H1 (cell line): ENCODE results near the gene HOXA10. TPM values are rescaled to one million over a fixed set of nuclear protein-coding genes. Genes with fewer than 3 reads are reported as not detected.

ENCODE experiments used
- CTCF ChIA-PET: fragments of 300-600 bp; sonication (Branson Sonifier 250); formaldehyde crosslinking; loops from one replicate; lab custom pipeline; 2021; ENCODE audit not compliant: partially characterized antibody; lab: Charles Lee
- POLR2A ChIA-PET: fragments of 300-600 bp; sonication (Branson Sonifier 250); formaldehyde crosslinking; loops from one replicate; lab custom pipeline; 2021; ENCODE audit warnings: inconsistent platforms; ENCODE audit not compliant: partially characterized antibody; lab: Charles Lee
- DNase-seq, 2 experiments: peaks; one replicate each; pipeline versions ENCODE4 v3.0.0 to v3.0.0-alpha.2; 2010 to 2022; ENCODE audit warnings: low spot score in 2 of 2, low read depth in 1 of 2, mixed read lengths in 1 of 2
- FAIRE-seq: peaks from 2 replicates; lab custom pipeline; 2011; peaks lifted over from hg19 to GRCh38; lab: Jason Lieb, UNC
- H2AFZ ChIP-seq: 2 replicates; pipeline ENCODE4 v1.8.1; 2012; ENCODE audit warnings: low read length, inconsistent platforms
- H2AK5ac ChIP-seq: 2 replicates; pipeline ENCODE4 v1.6.1; 2013; ENCODE audit warnings: low read depth, low read length
- H2BK120ac ChIP-seq: replicated peaks from 2 replicates; pipeline ENCODE3; 2013; ENCODE audit warnings: low read depth, low read length, inconsistent platforms
- H2BK12ac ChIP-seq: 2 replicates; pipeline ENCODE4 v1.6.1; 2013; ENCODE audit warnings: low read depth, low read length
- H2BK15ac ChIP-seq: 2 replicates; pipeline ENCODE4 v1.6.1; 2013; ENCODE audit warnings: low read length
- H2BK20ac ChIP-seq: 2 replicates; pipeline ENCODE4 v1.6.1; 2013; ENCODE audit warnings: low read length
- H2BK5ac ChIP-seq: 2 replicates; pipeline ENCODE4 v1.6.1; 2013; ENCODE audit warnings: low read depth, low read length
- H3K14ac ChIP-seq: 2 replicates; pipeline ENCODE4 v1.6.1; 2013; ENCODE audit warnings: inconsistent platforms; ENCODE audit not compliant: insufficient read length
- H3K18ac ChIP-seq: 2 replicates; pipeline ENCODE4 v1.6.1; 2013; ENCODE audit warnings: low read length; ENCODE audit errors: extremely low read depth
- H3K23ac ChIP-seq: 2 replicates; pipeline ENCODE4 v1.6.1; 2013; ENCODE audit warnings: inconsistent platforms; ENCODE audit not compliant: insufficient read length
- H3K23me2 ChIP-seq: 2 replicates; pipeline ENCODE4 v1.6.1; 2013; ENCODE audit warnings: low read depth, low read length
- H3K27ac ChIP-seq: 2 replicates; pipeline ENCODE4 v1.6.1; 2011; ENCODE audit warnings: low read depth, low read length, inconsistent platforms
- H3K27me3 ChIP-seq, 4 experiments: replicated peaks in 1 of 4; 1 replicate in 1 of 4; 2 replicates in 3 of 4; pipeline versions ENCODE4 v1.6.1 to v1.8.1; 2011 to 2013; ENCODE audit warnings: low read length in 3 of 4, mild to moderate bottlenecking in 3 of 4, inconsistent platforms in 2 of 4, mixed read lengths in 2 of 4, moderate library complexity in 1 of 4; ENCODE audit not compliant: control insufficient read depth in 3 of 4, insufficient read depth in 3 of 4; ENCODE audit errors: extremely low read depth in 1 of 4
- H3K36me3 ChIP-seq, 4 experiments: 2 replicates each; pipeline versions ENCODE4 v1.6.1 to v1.8.1; 2011 to 2013; ENCODE audit warnings: mild to moderate bottlenecking in 4 of 4, low read length in 3 of 4, moderate library complexity in 2 of 4, control low read depth in 1 of 4, inconsistent platforms in 1 of 4; ENCODE audit not compliant: insufficient read depth in 4 of 4, control insufficient read depth in 2 of 4
- H3K4ac ChIP-seq: replicated peaks from 2 replicates; pipeline ENCODE3; 2013; ENCODE audit warnings: low read length, low read depth, mixed read lengths, inconsistent platforms; ENCODE audit not compliant: insufficient read length
- H3K4me1 ChIP-seq, 4 experiments: replicated peaks in 1 of 4; 1 replicate in 1 of 4; 2 replicates in 3 of 4; pipeline versions ENCODE4 v1.6.1 to v1.8.1; 2011 to 2013; ENCODE audit warnings: low read length in 3 of 4, inconsistent platforms in 2 of 4, mixed read lengths in 1 of 4; ENCODE audit not compliant: insufficient read depth in 4 of 4, control insufficient read depth in 3 of 4
- H3K4me2 ChIP-seq, 2 experiments: 2 replicates each; pipeline versions ENCODE4 v1.6.1 to v1.8.1; 2011 to 2013; ENCODE audit warnings: low read depth in 2 of 2, low read length in 2 of 2, control low read depth in 1 of 2, inconsistent platforms in 1 of 2, mild to moderate bottlenecking in 1 of 2; ENCODE audit not compliant: insufficient read depth in 1 of 2
- H3K4me3 ChIP-seq, 4 experiments: fragments of 200-600, 300-600 bp in 1 of 4; sonication (generic), shearing (Covaris generic), sonication (Bioruptor Twin) in 1 of 4; 2 replicates each; pipeline versions ENCODE4 v1.5.1 to v1.8.1; 2011 to 2016; ENCODE audit warnings: low read length in 4 of 4, low read depth in 3 of 4, control low read depth in 2 of 4, inconsistent platforms in 2 of 4, mild to moderate bottlenecking in 2 of 4, mixed read lengths in 1 of 4, moderate library complexity in 1 of 4; ENCODE audit not compliant: insufficient read depth in 2 of 4; ENCODE audit errors: extremely low read depth in 1 of 4
- H3K56ac ChIP-seq: replicated peaks from 2 replicates; pipeline ENCODE3; 2013; ENCODE audit warnings: low read depth, mild to moderate bottlenecking, mixed read lengths, low read length, inconsistent platforms; ENCODE audit not compliant: insufficient read length
- H3K79me1 ChIP-seq: 2 replicates; pipeline ENCODE4 v1.6.1; 2013; ENCODE audit warnings: low read depth, low read length, control low read depth
- H3K79me2 ChIP-seq, 2 experiments: 2 replicates each; pipeline versions ENCODE4 v1.6.1 to v1.8.1; 2012 to 2013; ENCODE audit warnings: low read length in 2 of 2, mild to moderate bottlenecking in 2 of 2, inconsistent platforms in 1 of 2; ENCODE audit not compliant: insufficient read depth in 2 of 2, control insufficient read depth in 1 of 2
- H3K9ac ChIP-seq, 4 experiments: replicated peaks in 1 of 4; 1 replicate in 1 of 4; 2 replicates in 3 of 4; pipeline versions ENCODE4 v1.6.1 to v1.8.1; 2011 to 2013; ENCODE audit warnings: low read depth in 3 of 4, low read length in 3 of 4, control low read depth in 2 of 4, mild to moderate bottlenecking in 2 of 4, moderate library complexity in 2 of 4, inconsistent platforms in 1 of 4; ENCODE audit errors: extremely low read depth in 1 of 4
- H3K9me3 ChIP-seq, 2 experiments: 2 replicates each; pipeline versions ENCODE4 v1.6.1 to v1.8.1; 2012 to 2013; ENCODE audit warnings: mild to moderate bottlenecking in 2 of 2, moderate library complexity in 2 of 2, control low read depth in 1 of 2, inconsistent platforms in 1 of 2, low read depth in 1 of 2, low read length in 1 of 2, mixed read lengths in 1 of 2; ENCODE audit not compliant: insufficient read depth in 2 of 2
- H4K20me1 ChIP-seq, 2 experiments: replicated peaks in 1 of 2; 2 replicates each; pipeline versions ENCODE3 to v1.8.1; 2011 to 2013; ENCODE audit warnings: inconsistent platforms in 2 of 2, low read length in 2 of 2, mild to moderate bottlenecking in 1 of 2; ENCODE audit not compliant: insufficient read depth in 2 of 2, control insufficient read depth in 1 of 2
- H4K5ac ChIP-seq: 2 replicates; pipeline ENCODE4 v1.6.1; 2013; ENCODE audit warnings: low read length, low read depth, mixed read lengths, inconsistent platforms; ENCODE audit not compliant: insufficient read length
- H4K8ac ChIP-seq: 2 replicates; pipeline ENCODE4 v1.8.0; 2013; ENCODE audit warnings: mild to moderate bottlenecking, moderate library complexity, low read length, inconsistent platforms; ENCODE audit not compliant: insufficient read depth; ENCODE audit errors: extremely low read depth
- H4K91ac ChIP-seq: replicated peaks from 2 replicates; pipeline ENCODE3; 2013; ENCODE audit warnings: low read length, mixed read lengths, inconsistent platforms; ENCODE audit not compliant: insufficient read length
- EP300 ChIP-seq, 2 experiments: IDR thresholded peaks; 1 replicate in 1 of 2; 2 replicates in 1 of 2; pipeline ENCODE4 v1.6.1; 2011 to 2012; ENCODE audit warnings: low read depth in 2 of 2, low read length in 2 of 2, mild to moderate bottlenecking in 2 of 2, borderline replicate concordance in 1 of 2, inconsistent platforms in 1 of 2, moderate library complexity in 1 of 2
- RBBP5 ChIP-seq: IDR thresholded peaks from 2 replicates; pipeline ENCODE4 v1.7.1; 2012; ENCODE audit warnings: low read depth, mild to moderate bottlenecking, inconsistent platforms, low read length, moderate library complexity, borderline replicate concordance
- RNF2 ChIP-seq: fragments of 200-900, 300-1000 bp; sonication (generic); IDR thresholded peaks from 2 replicates; pipeline ENCODE4 v1.7.1; 2016; ENCODE audit warnings: borderline replicate concordance, low read depth, mild to moderate bottlenecking, antibody characterized with exemption, low read length; ENCODE audit not compliant: poor library complexity, severe bottlenecking; ENCODE audit errors: missing control alignments
- SIN3A ChIP-seq, 2 experiments: IDR thresholded peaks in 1 of 2; conservative IDR thresholded peaks in 1 of 2; 2 replicates each; pipeline ENCODE4 v1.6.1; 2011 to 2012; ENCODE audit warnings: low read length in 2 of 2, improper control_type of control experiment in 1 of 2, low read depth in 1 of 2, mild to moderate bottlenecking in 1 of 2
- ZNF274 ChIP-seq: IDR thresholded peaks from 2 replicates; pipeline ENCODE4 v1.7.0; 2012; ENCODE audit warnings: low read length, borderline replicate concordance; ENCODE audit errors: extremely low read depth
- WGBS, 2 experiments: shearing (Covaris generic) in 1 of 2; methylation state at CpG; one replicate each; pipeline versions ENCODE4 v1.1.6 to v1.1.7; 2013 to 2015; ENCODE audit warnings: low lambda C conversion rate in 2 of 2, mixed read lengths in 2 of 2, inconsistent platforms in 1 of 2, low coverage in 1 of 2, missing lambda C conversion rate in 1 of 2; ENCODE audit not compliant: insufficient replicate concordance in 2 of 2, insufficient coverage in 1 of 2, insufficient read length in 1 of 2; ENCODE audit errors: extremely low coverage in 1 of 2, missing lambda C conversion rate in 1 of 2; 5-methylcytosine and 5-hydroxymethylcytosine counted together
- polyA plus RNA-seq, 7 experiments: library from polyadenylated mRNA; depleted of rRNA in 3 of 7; stranded (reverse) in 5 of 7; unstranded in 2 of 7; fragments of >200 nt in 5 of 7; fragments of 200-250 nt in 2 of 7; gene quantifications; 1 replicate in 5 of 7; 2 replicates in 1 of 7; 4 replicates in 1 of 7; pipeline versions ENCODE4 v1.2.1 to v1.2.3, GENCODE V29; 2011 to 2013; ENCODE audit warnings: missing spikeins in 2 of 7, mixed read lengths in 2 of 7
- total RNA-seq: library from RNA; stranded (reverse); fragmentation: NEBNext Ultra II Directional; extraction: Animal tissue kit (Norgen Biotek cat#: 25700); gene quantifications from 2 replicates; pipeline ENCODE4 v1.2.1, GENCODE V29; 2021
- TF ChIP-seq, protein P1 (sequence below): IDR thresholded peaks from 2 replicates; pipeline ENCODE4 v1.6.1; 2012; ENCODE audit warnings: inconsistent platforms
- TF ChIP-seq, protein P2 (sequence below), 3 experiments: IDR thresholded peaks; 1 replicate in 2 of 3; 2 replicates in 1 of 3; pipeline versions ENCODE4 v1.5.1 to v1.6.1; 2011; ENCODE audit warnings: low read length in 3 of 3, mild to moderate bottlenecking in 3 of 3, inconsistent platforms in 2 of 3, low read depth in 1 of 3, moderate library complexity in 1 of 3; ENCODE audit not compliant: insufficient read depth in 1 of 3; ENCODE audit errors: control extremely low read depth in 1 of 3

Gene HOXA10
- total and polyA plus RNA-seq, 2 of the 8 experiments (the other 6 are each of a cell fraction or from before 2014, with no cell fraction given) = not detected

DNA sequence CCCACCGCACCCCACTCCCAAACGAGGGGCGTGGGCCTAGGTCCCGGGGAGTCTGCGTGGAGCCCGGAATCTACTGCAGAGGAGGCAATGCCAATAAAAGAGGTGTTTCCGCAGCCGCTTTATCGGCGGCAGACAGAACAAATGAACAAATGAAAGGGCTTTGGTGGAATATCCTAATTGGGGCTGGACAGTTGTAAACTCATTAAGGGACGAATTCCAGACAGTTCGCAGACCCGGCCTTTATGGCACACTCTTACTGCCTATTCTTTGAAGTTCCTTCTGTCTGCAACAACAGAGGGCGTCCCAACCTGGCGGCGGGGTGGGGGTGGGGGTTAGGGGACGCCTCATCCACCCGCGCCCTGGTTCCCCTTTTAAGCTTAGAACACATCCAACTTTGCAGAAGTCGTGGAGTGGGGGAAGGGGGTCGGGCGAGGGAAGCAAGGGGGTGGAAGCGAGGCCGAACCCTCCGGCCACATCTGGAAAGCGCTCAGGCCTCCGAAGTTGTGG, 12.9 kb downstream of the HOXA10 start:
- Histone ChIP-seq H4K20me1 (peaks cover 14 to 29% of the 10 kb centered on the region in 2 experiments), H3K27me3 (peaks cover 98 to 100% (median 99%) of the 10 kb centered on the region in 4 experiments)
- POLR2A ChIA-PET = interaction anchor here (0.6 to 0.7 kb wide), 2 partner anchors 25 to 958 kb away, joined by 3 to 4 read pairs; no protein-coding TSS in a partner anchor

More for the DNA sequence above, 12.9 kb downstream of the HOXA10 start:
- FAIRE-seq (no peak), DNase-seq (no peak)
- H3K79me1 ChIP-seq = no peaks in the 10 kb centered on the region
- H3K9ac ChIP-seq = no peak overlapping the region
- H3K4me3 ChIP-seq = 0 out of 8 replicates have a peak overlapping the region, but pooled peaks of 1 of the 4 experiments have one; percentile 60
- H4K91ac ChIP-seq = no peak overlapping the region
- no peak overlapping the region for H2AFZ ChIP-seq
- peaks cover 0 to 12% of the 10 kb centered on the region in 2 experiments; a peak in 1 of 4 replicates for H3K9me3 ChIP-seq
- H3K56ac ChIP-seq = no peak overlapping the region
- no peak overlapping the region for H3K27ac ChIP-seq
- no peak overlapping the region for H4K5ac ChIP-seq
- H2BK15ac ChIP-seq = no peak overlapping the region
- no peak overlapping the region for H2AK5ac ChIP-seq
- WGBS, 2 experiments = 3% methylated on average over 13 of the region's 27 CpGs; no CpG with 5 or more reads in 1 of the 2 experiments
- no peaks in the 10 kb centered on the region; a peak in 3 of 7 replicates for H3K4me1 ChIP-seq
- no peak overlapping the region for H2BK20ac ChIP-seq
- H3K79me2 ChIP-seq = no peaks in the 10 kb centered on the region
- TF ChIP-seq SIN3A (conservative IDR thresholded peaks at IDR 0.05 in 1 of 2, IDR thresholded peaks at IDR 0.05 in 1 of 2; ENCODE audit: low read depth in 1 of 2, low read length in 2 of 2) = no peak
- no peak for TF ChIP-seq RNF2
- no peak for TF ChIP-seq ZNF274
- TF ChIP-seq, protein P1, sequence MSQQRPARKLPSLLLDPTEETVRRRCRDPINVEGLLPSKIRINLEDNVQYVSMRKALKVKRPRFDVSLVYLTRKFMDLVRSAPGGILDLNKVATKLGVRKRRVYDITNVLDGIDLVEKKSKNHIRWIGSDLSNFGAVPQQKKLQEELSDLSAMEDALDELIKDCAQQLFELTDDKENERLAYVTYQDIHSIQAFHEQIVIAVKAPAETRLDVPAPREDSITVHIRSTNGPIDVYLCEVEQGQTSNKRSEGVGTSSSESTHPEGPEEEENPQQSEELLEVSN = no peak
- TF ChIP-seq RBBP5 = no peak
- no peak for TF ChIP-seq EP300 (IDR thresholded peaks at IDR 0.05; ENCODE audit: borderline replicate concordance in 1 of 2, low read depth in 2 of 2, low read length in 2 of 2)
- TF ChIP-seq, protein P2, sequence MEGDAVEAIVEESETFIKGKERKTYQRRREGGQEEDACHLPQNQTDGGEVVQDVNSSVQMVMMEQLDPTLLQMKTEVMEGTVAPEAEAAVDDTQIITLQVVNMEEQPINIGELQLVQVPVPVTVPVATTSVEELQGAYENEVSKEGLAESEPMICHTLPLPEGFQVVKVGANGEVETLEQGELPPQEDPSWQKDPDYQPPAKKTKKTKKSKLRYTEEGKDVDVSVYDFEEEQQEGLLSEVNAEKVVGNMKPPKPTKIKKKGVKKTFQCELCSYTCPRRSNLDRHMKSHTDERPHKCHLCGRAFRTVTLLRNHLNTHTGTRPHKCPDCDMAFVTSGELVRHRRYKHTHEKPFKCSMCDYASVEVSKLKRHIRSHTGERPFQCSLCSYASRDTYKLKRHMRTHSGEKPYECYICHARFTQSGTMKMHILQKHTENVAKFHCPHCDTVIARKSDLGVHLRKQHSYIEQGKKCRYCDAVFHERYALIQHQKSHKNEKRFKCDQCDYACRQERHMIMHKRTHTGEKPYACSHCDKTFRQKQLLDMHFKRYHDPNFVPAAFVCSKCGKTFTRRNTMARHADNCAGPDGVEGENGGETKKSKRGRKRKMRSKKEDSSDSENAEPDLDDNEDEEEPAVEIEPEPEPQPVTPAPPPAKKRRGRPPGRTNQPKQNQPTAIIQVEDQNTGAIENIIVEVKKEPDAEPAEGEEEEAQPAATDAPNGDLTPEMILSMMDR (IDR thresholded peaks at IDR 0.05; ENCODE audit: control extremely low read depth in 1 of 3, insufficient read depth in 1 of 3, low read depth in 1 of 3, low read length in 3 of 3) = no peak
- TF ChIP-seq, all 59 proteins: peak for 0
- Histone ChIP-seq H3K18ac (no peak overlapping the region), H2BK120ac (no peak overlapping the region), H3K23ac (no peak overlapping the region), H3K4me2 (peak overlapping the region in 1 of 2 experiments; percentile 77; a peak in 2 of 4 replicates), H3K23me2 (no peaks in the 10 kb centered on the region), H2BK5ac (no peak overlapping the region), H3K36me3 (peaks cover 0 to 28% (median 0%) of the 10 kb centered on the region in 4 experiments; a peak in 1 of 8 replicates), H2BK12ac (no peak overlapping the region), H3K4ac (no peak overlapping the region), H4K8ac (no peak overlapping the region), H3K14ac (no peak overlapping the region)
- CTCF ChIA-PET = interaction anchor here (0.5 to 4.4 kb wide), 37 partner anchors 9 to 844 kb away, joined by 3 to 80 read pairs (median 4); partner anchors contain the start of genes HOXA3, HOXA4, HOXA5 and HOXA6
